ENCODE results near the gene CLEC16A. TPM values are rescaled to one million over a fixed set of nuclear protein-coding genes. Genes with fewer than 3 reads are reported as not detected.
"Not testable (repeated sequence)": the region's sequence is repeated elsewhere in the genome, so short reads cannot be mapped to it uniquely, and the experiment has no call there.

Gene CLEC16A
- total RNA-seq, 3 donors from 2014 or later = 20.0 to 35.3 (median 33.1) TPM

GRCh38 chr16:11217651-11218603 lies 273.6 kb downstream of the CLEC16A start:
- H3K36me3 ChIP-seq = no peaks in the 10 kb centered on the region
- intact Hi-C loops (cut with DNase I; ENCODE audit: low total_unique reads) = no loop called here
- H3K9me3 ChIP-seq = peaks cover 12 to 22% of the 10 kb centered on the region in 2 donors
- no peaks in the 10 kb centered on the region for H3K27me3 ChIP-seq
- no peak overlapping the region for H3K4me3 ChIP-seq
- H3K4me1 ChIP-seq = no peaks in the 10 kb centered on the region
- H3K27ac ChIP-seq = no peak overlapping the region
- DNase-seq (ENCODE audit: low spot score in 2 of 2) = no peak
- no peak for TF ChIP-seq POLR2AphosphoS5 (IDR thresholded peaks at IDR 0.05)
- TF ChIP-seq CTCF (IDR thresholded peaks at IDR 0.05) = no peak
- TF ChIP-seq POLR2A (IDR thresholded peaks at IDR 0.05) = no peak

- Histone ChIP-seq H3K27me3 (no peaks in the 10 kb centered on the region), H3K4me1 (no peaks in the 10 kb centered on the region), H3K27ac (no peak overlapping the region), H3K36me3 (no peaks in the 10 kb centered on the region), H3K9me3 (peaks cover 12 to 22% of the 10 kb centered on the region in 2 donors), H3K4me3 (no peak overlapping the region)
- intact Hi-C loops (cut with DNase I; ENCODE audit: low total_unique reads) = no loop called here
- DNase-seq (ENCODE audit: low spot score in 2 of 2) = no peak
- TF ChIP-seq POLR2AphosphoS5 (IDR thresholded peaks at IDR 0.05) = no peak
- no peak for TF ChIP-seq POLR2A (IDR thresholded peaks at IDR 0.05)
- no peak for TF ChIP-seq CTCF (IDR thresholded peaks at IDR 0.05)
These were observed 274.2 kb downstream of the CLEC16A start for GRCh38 chr16:11218604-11218962.

- peaks cover 12 to 22% of the 10 kb centered on the region in 2 donors for H3K9me3 ChIP-seq
These were observed 274.8 kb downstream of the CLEC16A start for GRCh38 chr16:11219178-11219577.

GRCh38 chr16:11220507-11220906 lies 276.1 kb downstream of the CLEC16A start:
- intact Hi-C loops (cut with DNase I; ENCODE audit: low total_unique reads); H3K4me1 ChIP-seq; H3K4me3 ChIP-seq; DNase-seq (ENCODE audit: low spot score in 2 of 2); H3K27ac ChIP-seq; H3K36me3 ChIP-seq; H3K27me3 ChIP-seq: not testable (repeated sequence)
- H3K9me3 ChIP-seq = peaks cover 12 to 22% of the 10 kb centered on the region in 2 donors

More at GRCh38 chr16:11219178-11219577, 274.8 kb downstream of the CLEC16A start:
- Histone ChIP-seq H3K4me3 (no peak overlapping the region), H3K4me1 (no peaks in the 10 kb centered on the region), H3K27me3 (no peaks in the 10 kb centered on the region), H3K36me3 (no peaks in the 10 kb centered on the region), H3K27ac (no peak overlapping the region)
- intact Hi-C loops (cut with DNase I; ENCODE audit: low total_unique reads) = no loop called here
- TF ChIP-seq CTCF (IDR thresholded peaks at IDR 0.05) (no peak), POLR2AphosphoS5 (IDR thresholded peaks at IDR 0.05) (no peak), POLR2A (IDR thresholded peaks at IDR 0.05) (no peak)
- no peak for DNase-seq (ENCODE audit: low spot score in 2 of 2)

GRCh38 chr16:11224096-11224893 lies 279.9 kb downstream of the CLEC16A start:
- peak overlapping the region in 1 of 2 donors; percentile 84 for H3K27ac ChIP-seq
- intact Hi-C loops (cut with DNase I; ENCODE audit: low total_unique reads) = no loop called here
- peak in 1 of 2 donors; percentile 61 for DNase-seq (ENCODE audit: low spot score in 2 of 2)
- TF ChIP-seq POLR2A (IDR thresholded peaks at IDR 0.05) (no peak), CTCF (IDR thresholded peaks at IDR 0.05) (no peak), POLR2AphosphoS5 (IDR thresholded peaks at IDR 0.05) (peak; percentile 15 to 76 (median 69))
- H3K4me1 ChIP-seq = no peaks in the 10 kb centered on the region
- H3K27me3 ChIP-seq = no peaks in the 10 kb centered on the region
- H3K4me3 ChIP-seq = no peak overlapping the region
- H3K36me3 ChIP-seq = no peaks in the 10 kb centered on the region
- no peaks in the 10 kb centered on the region for H3K9me3 ChIP-seq

All from breast epithelium (tissue), 4 donors.